Measurements from ENCODE around the gene ANO10. TPM values are rescaled to one million over a fixed set of nuclear protein-coding genes. Genes with fewer than 3 reads are reported as not detected.
"Not testable (repeated sequence)": the region's sequence is repeated elsewhere in the genome, so short reads cannot be mapped to it uniquely, and the experiment has no call there.

ANO10 gene
- total and polyA plus RNA-seq, 10 donors, result 2.6 to 21.7 (median 16.6) TPM

DNA sequence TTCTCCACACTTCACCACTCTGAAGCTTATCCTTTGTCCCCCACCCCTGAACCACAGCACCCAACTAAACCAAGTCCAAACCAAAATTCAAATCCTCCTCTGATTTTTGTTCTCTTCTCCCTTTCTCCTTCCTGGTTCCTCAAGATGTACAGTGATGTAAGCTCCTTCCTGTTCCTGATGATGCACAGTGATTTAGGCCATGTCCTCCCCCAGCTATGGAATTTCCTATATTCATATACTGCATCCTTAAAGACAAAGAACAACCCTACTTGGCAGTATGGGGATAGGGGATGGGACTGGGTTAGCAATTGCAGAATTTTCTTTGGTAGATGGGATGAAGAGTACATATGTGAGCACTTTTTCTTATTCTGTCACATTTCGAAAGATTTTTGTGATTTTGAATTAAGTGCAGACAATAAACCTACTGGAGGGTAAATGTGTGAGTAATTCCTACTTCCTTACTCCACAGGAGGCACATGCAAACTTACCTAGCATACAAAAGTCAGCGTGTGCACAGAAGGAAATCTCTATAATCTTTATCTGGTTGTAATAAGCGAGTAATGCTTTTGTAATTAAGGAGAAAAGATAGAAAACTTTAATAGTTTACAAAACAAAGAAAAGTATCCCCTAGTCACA lies 125.0 kb downstream of the ANO10 start:
- intact Hi-C loops (cut with DNase I; ENCODE audit: low total_unique reads), result no loop called here
- 86 to 95% (median 93%) methylated on average over 3 of the region's 3 CpGs for WGBS, 5 donors
- H3K4me1 ChIP-seq, result peaks cover 6 to 34% (median 15%) of the 10 kb centered on the region in 6 donors
- peaks cover 0 to 7% (median 0%) of the 10 kb centered on the region in 8 donors for H3K9me3 ChIP-seq
- H3K36me3 ChIP-seq, result no peaks in the 10 kb centered on the region
- no peak for TF ChIP-seq POLR2AphosphoS5 (IDR thresholded peaks at IDR 0.05)
- no peak for TF ChIP-seq POLR2A (IDR thresholded peaks at IDR 0.05)
- no peak for TF ChIP-seq CTCF (IDR thresholded peaks at IDR 0.05 in 8 of 11, conservative IDR thresholded peaks at IDR 0.05 in 3 of 11)
- no peak for DNase-seq
- peak overlapping the region in 4 of 8 donors; percentile 8 to 34 (median 18) for H3K27ac ChIP-seq
- H3K27me3 ChIP-seq (replicated peaks in 1 of 7), result no peaks in the 10 kb centered on the region
- no peak overlapping the region for H3K4me3 ChIP-seq

DNA sequence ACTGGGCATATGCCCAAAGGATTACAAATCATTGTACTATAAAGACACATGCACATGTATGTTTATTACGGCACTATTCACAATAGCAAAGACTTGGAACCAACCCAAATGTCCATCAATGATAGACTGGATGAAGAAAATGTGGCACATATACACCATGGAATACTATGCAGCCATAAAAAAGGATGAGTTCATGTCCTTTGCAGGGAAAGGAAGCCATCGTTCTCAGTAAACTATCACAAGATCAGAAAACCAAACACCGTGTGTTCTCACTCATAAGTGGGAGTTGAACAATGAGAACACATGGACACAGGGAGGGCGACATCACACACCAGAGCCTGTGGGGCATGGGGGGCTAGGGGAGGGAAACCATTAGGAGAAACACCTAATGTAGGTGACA lies 128.9 kb downstream of the ANO10 start:
- H3K4me3 ChIP-seq; H3K36me3 ChIP-seq; intact Hi-C loops (cut with DNase I; ENCODE audit: low total_unique reads); H3K27ac ChIP-seq; H3K9me3 ChIP-seq; DNase-seq; H3K27me3 ChIP-seq (replicated peaks in 1 of 7): not testable (repeated sequence)
- H3K4me1 ChIP-seq, result peaks cover 0 to 16% (median 1%) of the 10 kb centered on the region in 6 donors
- 95 to 99% (median 97%) methylated on average over 4 of the region's 4 CpGs for WGBS, 5 donors

GRCh38 chr3:43491807-43492206 lies 130.0 kb downstream of the ANO10 start:
- H3K4me1 ChIP-seq, result peaks cover 0 to 10% (median 0%) of the 10 kb centered on the region in 6 donors
- H3K27ac ChIP-seq; H3K36me3 ChIP-seq; H3K27me3 ChIP-seq (replicated peaks in 1 of 7); DNase-seq; intact Hi-C loops (cut with DNase I; ENCODE audit: low total_unique reads); H3K4me3 ChIP-seq; H3K9me3 ChIP-seq: not testable (repeated sequence)
- 39 to 47% (median 44%) methylated on average over 3 of the region's 3 CpGs for WGBS, 5 donors

DNA sequence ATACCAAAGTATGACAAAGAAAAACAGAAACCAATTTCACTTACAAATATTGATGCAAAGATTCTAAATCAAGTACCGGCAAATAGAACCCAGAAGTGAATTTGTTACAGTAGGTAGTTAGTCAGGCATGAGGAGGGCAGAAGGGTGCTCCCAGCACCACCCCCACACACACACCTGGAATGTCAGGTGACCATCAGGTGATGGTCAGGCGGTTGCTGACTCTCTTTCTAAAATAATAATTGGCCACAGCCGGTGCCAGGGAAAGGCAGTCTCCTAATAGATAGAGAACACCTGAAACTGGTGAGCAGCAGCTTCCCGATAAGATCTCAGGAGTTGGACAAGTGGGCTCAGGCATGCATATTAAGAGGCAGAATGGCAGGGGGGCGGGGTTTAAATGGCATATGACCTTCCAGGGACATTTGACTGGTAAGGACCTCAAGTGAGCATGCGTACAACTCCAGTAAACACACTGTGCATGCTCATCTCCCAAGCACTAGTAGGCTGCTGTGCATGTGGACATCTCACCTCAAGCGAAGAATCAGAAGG lies 131.1 kb downstream of the ANO10 start:
- TF ChIP-seq CTCF (IDR thresholded peaks at IDR 0.05 in 8 of 11, conservative IDR thresholded peaks at IDR 0.05 in 3 of 11) (no peak), POLR2A (IDR thresholded peaks at IDR 0.05) (no peak)
- Histone ChIP-seq H3K4me3 (no peak overlapping the region), H3K36me3 (no peaks in the 10 kb centered on the region), H3K4me1 (peaks cover 0 to 10% (median 0%) of the 10 kb centered on the region in 6 donors), H3K27me3 (replicated peaks in 1 of 7) (no peaks in the 10 kb centered on the region), H3K27ac (peak overlapping the region in 3 of 8 donors; percentile 8 to 41 (median 39)), H3K9me3 (peaks cover 0 to 7% (median 0%) of the 10 kb centered on the region in 8 donors)
- 85 to 94% (median 93%) methylated on average over 7 of the region's 7 CpGs for WGBS, 5 donors
- intact Hi-C loops (cut with DNase I; ENCODE audit: low total_unique reads), result no loop called here
- DNase-seq, result no peak

DNA sequence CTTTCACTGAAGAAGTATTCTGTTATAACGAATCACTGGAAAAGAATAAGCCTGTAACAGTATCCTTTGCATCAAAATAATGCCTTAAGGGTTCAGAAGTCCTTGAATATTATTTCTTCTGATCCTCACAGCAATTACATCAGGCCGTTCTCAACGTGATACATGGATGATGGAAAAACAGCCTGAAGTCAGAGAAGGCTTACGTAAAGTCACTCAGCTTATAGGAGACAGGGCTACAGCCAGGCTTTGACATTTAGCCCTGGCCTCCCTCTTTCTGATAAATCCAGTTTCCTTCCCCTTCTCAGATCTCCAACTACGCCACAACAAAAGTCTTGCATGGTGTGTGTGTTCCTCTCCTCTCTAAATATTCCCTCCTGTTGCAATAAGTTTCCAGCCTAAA lies 131.9 kb downstream of the ANO10 start:
- H3K27ac ChIP-seq, result peak overlapping the region in 3 of 8 donors; percentile 21 to 41 (median 39)
- intact Hi-C loops (cut with DNase I; ENCODE audit: low total_unique reads), result no loop called here
- no peak overlapping the region for H3K4me3 ChIP-seq
- peaks cover 0 to 7% (median 0%) of the 10 kb centered on the region in 8 donors for H3K9me3 ChIP-seq
- no peaks in the 10 kb centered on the region for H3K27me3 ChIP-seq (replicated peaks in 1 of 7)
- H3K4me1 ChIP-seq, result peaks cover 0 to 10% (median 0%) of the 10 kb centered on the region in 6 donors
- 43 to 62% (median 51%) methylated on average over 5 of the region's 5 CpGs for WGBS, 5 donors
- no peak for DNase-seq
- peaks cover 0 to 5% (median 0%) of the 10 kb centered on the region in 6 donors for H3K36me3 ChIP-seq
- TF ChIP-seq CTCF (IDR thresholded peaks at IDR 0.05 in 8 of 11, conservative IDR thresholded peaks at IDR 0.05 in 3 of 11), result no peak
- no peak for TF ChIP-seq POLR2AphosphoS5 (IDR thresholded peaks at IDR 0.05)
- TF ChIP-seq POLR2A (IDR thresholded peaks at IDR 0.05), result no peak

Data from spleen (tissue), 11 donors.